ENCODE data around the gene PIGC. TPM values are rescaled to one million over a fixed set of nuclear protein-coding genes. Genes with fewer than 3 reads are reported as not detected.

The PIGC gene
- total and polyA plus RNA-seq, 10 of the 15 experiments (the other 5 are each of a cell fraction or from before 2014, with no cell fraction given) = 11.0 to 37.3 (median 19.6) TPM

GRCh38 chr1:172492421-172492820, 48.6 kb upstream of the PIGC start:
- SMC1A ChIA-PET (ENCODE audit: uncharacterized antibody, unreplicated experiment) = no interaction called here
- Histone ChIP-seq H3K27me3 (replicated peaks in 1 of 2; ENCODE audit: control insufficient read depth in 2 of 2, insufficient read depth in 2 of 2, low read length in 1 of 2) (peaks cover 0 to 3% of the 10 kb centered on the region in 2 experiments; a peak in 1 of 4 replicates), H3K36me3 (ENCODE audit: control insufficient read depth in 2 of 2, insufficient read depth in 2 of 2, low read length in 1 of 2) (no peaks in the 10 kb centered on the region), H3K9me3 (replicated peaks; ENCODE audit: control insufficient read depth, insufficient read depth, low read length) (no peaks in the 10 kb centered on the region), H3K79me2 (ENCODE audit: control insufficient read depth, insufficient read depth, low read length) (no peaks in the 10 kb centered on the region), H3K4me2 (ENCODE audit: control insufficient read depth, insufficient read depth) (no peak overlapping the region), H4K20me1 (ENCODE audit: control insufficient read depth, insufficient read depth) (no peaks in the 10 kb centered on the region), H3K27ac (ENCODE audit: control insufficient read depth, insufficient read depth) (no peak overlapping the region), H2AFZ (ENCODE audit: control insufficient read depth, low read depth, low read length) (no peak overlapping the region), H3K9ac (ENCODE audit: control insufficient read depth, insufficient read depth, low read length) (no peak overlapping the region), H3K4me1 (ENCODE audit: control insufficient read depth, insufficient read depth, low read length) (no peaks in the 10 kb centered on the region), H3K4me3 (no peak overlapping the region)
- no TSS peak for BruUV-seq (replicated peaks)
- POLR2A ChIA-PET = no interaction called here
- 0% methylated on average over 1 of the region's 1 CpG for WGBS (ENCODE audit: insufficient coverage, insufficient replicate concordance, low lambda C conversion rate, missing lambda C conversion rate)
- FAIRE-seq (no peak), DNase-seq (ENCODE audit: low read depth, low spot score) (no peak), ATAC-seq (no peak)
- intact Hi-C loops (cut with micrococcal nuclease; ENCODE audit: unreplicated experiment) = no loop called here
- in situ Hi-C loops (cut with MboI) = no loop called here
- CTCF ChIA-PET = no interaction called here
- RAD21 ChIA-PET (ENCODE audit: unreplicated experiment) = no interaction called here
- TF ChIP-seq SMAD1 (IDR thresholded peaks at IDR 0.05; ENCODE audit: low read depth, partially characterized antibody) = no peak
- TF ChIP-seq ELK1 (IDR thresholded peaks at IDR 0.05; ENCODE audit: low read depth, low read length) = no peak
- TF ChIP-seq RELB (IDR thresholded peaks at IDR 0.05; ENCODE audit: low read depth) = no peak
- TF ChIP-seq, protein P1, sequence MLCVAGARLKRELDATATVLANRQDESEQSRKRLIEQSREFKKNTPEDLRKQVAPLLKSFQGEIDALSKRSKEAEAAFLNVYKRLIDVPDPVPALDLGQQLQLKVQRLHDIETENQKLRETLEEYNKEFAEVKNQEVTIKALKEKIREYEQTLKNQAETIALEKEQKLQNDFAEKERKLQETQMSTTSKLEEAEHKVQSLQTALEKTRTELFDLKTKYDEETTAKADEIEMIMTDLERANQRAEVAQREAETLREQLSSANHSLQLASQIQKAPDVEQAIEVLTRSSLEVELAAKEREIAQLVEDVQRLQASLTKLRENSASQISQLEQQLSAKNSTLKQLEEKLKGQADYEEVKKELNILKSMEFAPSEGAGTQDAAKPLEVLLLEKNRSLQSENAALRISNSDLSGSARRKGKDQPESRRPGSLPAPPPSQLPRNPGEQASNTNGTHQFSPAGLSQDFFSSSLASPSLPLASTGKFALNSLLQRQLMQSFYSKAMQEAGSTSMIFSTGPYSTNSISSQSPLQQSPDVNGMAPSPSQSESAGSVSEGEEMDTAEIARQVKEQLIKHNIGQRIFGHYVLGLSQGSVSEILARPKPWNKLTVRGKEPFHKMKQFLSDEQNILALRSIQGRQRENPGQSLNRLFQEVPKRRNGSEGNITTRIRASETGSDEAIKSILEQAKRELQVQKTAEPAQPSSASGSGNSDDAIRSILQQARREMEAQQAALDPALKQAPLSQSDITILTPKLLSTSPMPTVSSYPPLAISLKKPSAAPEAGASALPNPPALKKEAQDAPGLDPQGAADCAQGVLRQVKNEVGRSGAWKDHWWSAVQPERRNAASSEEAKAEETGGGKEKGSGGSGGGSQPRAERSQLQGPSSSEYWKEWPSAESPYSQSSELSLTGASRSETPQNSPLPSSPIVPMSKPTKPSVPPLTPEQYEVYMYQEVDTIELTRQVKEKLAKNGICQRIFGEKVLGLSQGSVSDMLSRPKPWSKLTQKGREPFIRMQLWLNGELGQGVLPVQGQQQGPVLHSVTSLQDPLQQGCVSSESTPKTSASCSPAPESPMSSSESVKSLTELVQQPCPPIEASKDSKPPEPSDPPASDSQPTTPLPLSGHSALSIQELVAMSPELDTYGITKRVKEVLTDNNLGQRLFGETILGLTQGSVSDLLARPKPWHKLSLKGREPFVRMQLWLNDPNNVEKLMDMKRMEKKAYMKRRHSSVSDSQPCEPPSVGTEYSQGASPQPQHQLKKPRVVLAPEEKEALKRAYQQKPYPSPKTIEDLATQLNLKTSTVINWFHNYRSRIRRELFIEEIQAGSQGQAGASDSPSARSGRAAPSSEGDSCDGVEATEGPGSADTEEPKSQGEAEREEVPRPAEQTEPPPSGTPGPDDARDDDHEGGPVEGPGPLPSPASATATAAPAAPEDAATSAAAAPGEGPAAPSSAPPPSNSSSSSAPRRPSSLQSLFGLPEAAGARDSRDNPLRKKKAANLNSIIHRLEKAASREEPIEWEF (IDR thresholded peaks at IDR 0.05; ENCODE audit: insufficient replicate concordance, low read depth, low read length) = no peak
- no peak for TF ChIP-seq DPF2 (IDR thresholded peaks at IDR 0.05)
- no peak for TF ChIP-seq POU2F2 (IDR thresholded peaks at IDR 0.05; ENCODE audit: borderline replicate concordance, low read depth, low read length)
- TF ChIP-seq, protein P2, sequence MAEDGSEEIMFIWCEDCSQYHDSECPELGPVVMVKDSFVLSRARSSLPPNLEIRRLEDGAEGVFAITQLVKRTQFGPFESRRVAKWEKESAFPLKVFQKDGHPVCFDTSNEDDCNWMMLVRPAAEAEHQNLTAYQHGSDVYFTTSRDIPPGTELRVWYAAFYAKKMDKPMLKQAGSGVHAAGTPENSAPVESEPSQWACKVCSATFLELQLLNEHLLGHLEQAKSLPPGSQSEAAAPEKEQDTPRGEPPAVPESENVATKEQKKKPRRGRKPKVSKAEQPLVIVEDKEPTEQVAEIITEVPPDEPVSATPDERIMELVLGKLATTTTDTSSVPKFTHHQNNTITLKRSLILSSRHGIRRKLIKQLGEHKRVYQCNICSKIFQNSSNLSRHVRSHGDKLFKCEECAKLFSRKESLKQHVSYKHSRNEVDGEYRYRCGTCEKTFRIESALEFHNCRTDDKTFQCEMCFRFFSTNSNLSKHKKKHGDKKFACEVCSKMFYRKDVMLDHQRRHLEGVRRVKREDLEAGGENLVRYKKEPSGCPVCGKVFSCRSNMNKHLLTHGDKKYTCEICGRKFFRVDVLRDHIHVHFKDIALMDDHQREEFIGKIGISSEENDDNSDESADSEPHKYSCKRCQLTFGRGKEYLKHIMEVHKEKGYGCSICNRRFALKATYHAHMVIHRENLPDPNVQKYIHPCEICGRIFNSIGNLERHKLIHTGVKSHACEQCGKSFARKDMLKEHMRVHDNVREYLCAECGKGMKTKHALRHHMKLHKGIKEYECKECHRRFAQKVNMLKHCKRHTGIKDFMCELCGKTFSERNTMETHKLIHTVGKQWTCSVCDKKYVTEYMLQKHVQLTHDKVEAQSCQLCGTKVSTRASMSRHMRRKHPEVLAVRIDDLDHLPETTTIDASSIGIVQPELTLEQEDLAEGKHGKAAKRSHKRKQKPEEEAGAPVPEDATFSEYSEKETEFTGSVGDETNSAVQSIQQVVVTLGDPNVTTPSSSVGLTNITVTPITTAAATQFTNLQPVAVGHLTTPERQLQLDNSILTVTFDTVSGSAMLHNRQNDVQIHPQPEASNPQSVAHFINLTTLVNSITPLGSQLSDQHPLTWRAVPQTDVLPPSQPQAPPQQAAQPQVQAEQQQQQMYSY (CRISPR knock-in tag; IDR thresholded peaks at IDR 0.05) = no peak
- no peak for TF ChIP-seq CREB1 (IDR thresholded peaks at IDR 0.05; ENCODE audit: low read depth)
- TF ChIP-seq, protein P3, sequence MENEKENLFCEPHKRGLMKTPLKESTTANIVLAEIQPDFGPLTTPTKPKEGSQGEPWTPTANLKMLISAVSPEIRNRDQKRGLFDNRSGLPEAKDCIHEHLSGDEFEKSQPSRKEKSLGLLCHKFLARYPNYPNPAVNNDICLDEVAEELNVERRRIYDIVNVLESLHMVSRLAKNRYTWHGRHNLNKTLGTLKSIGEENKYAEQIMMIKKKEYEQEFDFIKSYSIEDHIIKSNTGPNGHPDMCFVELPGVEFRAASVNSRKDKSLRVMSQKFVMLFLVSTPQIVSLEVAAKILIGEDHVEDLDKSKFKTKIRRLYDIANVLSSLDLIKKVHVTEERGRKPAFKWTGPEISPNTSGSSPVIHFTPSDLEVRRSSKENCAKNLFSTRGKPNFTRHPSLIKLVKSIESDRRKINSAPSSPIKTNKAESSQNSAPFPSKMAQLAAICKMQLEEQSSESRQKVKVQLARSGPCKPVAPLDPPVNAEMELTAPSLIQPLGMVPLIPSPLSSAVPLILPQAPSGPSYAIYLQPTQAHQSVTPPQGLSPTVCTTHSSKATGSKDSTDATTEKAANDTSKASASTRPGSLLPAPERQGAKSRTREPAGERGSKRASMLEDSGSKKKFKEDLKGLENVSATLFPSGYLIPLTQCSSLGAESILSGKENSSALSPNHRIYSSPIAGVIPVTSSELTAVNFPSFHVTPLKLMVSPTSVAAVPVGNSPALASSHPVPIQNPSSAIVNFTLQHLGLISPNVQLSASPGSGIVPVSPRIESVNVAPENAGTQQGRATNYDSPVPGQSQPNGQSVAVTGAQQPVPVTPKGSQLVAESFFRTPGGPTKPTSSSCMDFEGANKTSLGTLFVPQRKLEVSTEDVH (IDR thresholded peaks at IDR 0.05; ENCODE audit: low read depth, partially characterized antibody) = no peak

Data from GM12878 (cell line).